GM12878 (cell line): Measurements from ENCODE around the gene FAM89A. TPM values are rescaled to one million over a fixed set of nuclear protein-coding genes. Genes with fewer than 3 reads are reported as not detected.

Source experiments
- ATAC-seq: fragments of 200-7000 bp; cut with Tn5 transposase; 3 replicates; pipeline ENCODE4 v1.9.1; 2020; ENCODE audit warnings: mild to moderate bottlenecking, moderate library complexity
- BruUV-seq: library from RNA; stranded (reverse); fragments of 400-500 nt; replicated peaks from 2 replicates; lab custom pipeline; 2021; lab: Mats Ljungman, UMichigan
- CTCF ChIA-PET: fragments of 300-600 bp; sonication (Branson Sonifier 250); formaldehyde crosslinking; extraction: SDS; loops from one replicate; lab custom pipeline; 2021; ENCODE audit warnings: inconsistent platforms; lab: Yijun Ruan, JAX
- POLR2A ChIA-PET: fragments of 350-600 bp; formaldehyde crosslinking; extraction: SDS; loops from one replicate; lab custom pipeline; 2021; ENCODE audit warnings: inconsistent platforms; lab: Charles Lee
- RAD21 ChIA-PET: fragments of 300-600 bp; sonication (Branson Sonifier 250); formaldehyde crosslinking; loops from one replicate; lab custom pipeline; 2023; ENCODE audit warnings: antibody characterized with exemption; ENCODE audit not compliant: unreplicated experiment; lab: Charles Lee
- SMC1A ChIA-PET: fragments of 300-600 bp; sonication (Branson Sonifier 250); formaldehyde crosslinking; loops from one replicate; lab custom pipeline; 2023; ENCODE audit not compliant: unreplicated experiment, uncharacterized antibody; lab: Charles Lee
- DNase-seq: peaks from one replicate; pipeline ENCODE4 v3.0.0-alpha.2; 2011; ENCODE audit warnings: low read depth, low spot score
- FAIRE-seq: peaks from 3 replicates; lab custom pipeline; 2011; peaks lifted over from hg19 to GRCh38; lab: Jason Lieb, UNC
- H2AFZ ChIP-seq: 2 replicates; pipeline ENCODE4 v1.6.0; 2011; ENCODE audit warnings: low read depth, low read length, control low read depth; ENCODE audit not compliant: control insufficient read depth
- H3K27ac ChIP-seq: 2 replicates; pipeline ENCODE4 v1.5.1; 2011; ENCODE audit warnings: control low read depth; ENCODE audit not compliant: control insufficient read depth, insufficient read depth
- H3K27me3 ChIP-seq, 2 experiments: replicated peaks in 1 of 2; 2 replicates each; pipeline versions ENCODE4 v1.6.0 to v1.6.1; 2011; ENCODE audit warnings: low read length in 1 of 2; ENCODE audit not compliant: control insufficient read depth in 2 of 2, insufficient read depth in 2 of 2
- H3K36me3 ChIP-seq, 2 experiments: 2 replicates each; pipeline ENCODE4 v1.5.1; 2011; ENCODE audit warnings: low read length in 1 of 2; ENCODE audit not compliant: control insufficient read depth in 2 of 2, insufficient read depth in 2 of 2
- H3K4me1 ChIP-seq: 2 replicates; pipeline ENCODE4 v1.6.1; 2011; ENCODE audit warnings: mild to moderate bottlenecking, low read length, moderate library complexity, mixed read lengths; ENCODE audit not compliant: control insufficient read depth, insufficient read depth
- H3K4me2 ChIP-seq: 2 replicates; pipeline ENCODE4 v1.6.0; 2011; ENCODE audit warnings: control low read depth; ENCODE audit not compliant: control insufficient read depth, insufficient read depth
- H3K4me3 ChIP-seq: fragments of 200-600 bp; sonication (generic); 2 replicates; pipeline ENCODE4 v1.5.1; 2016
- H3K79me2 ChIP-seq: 2 replicates; pipeline ENCODE4 v1.6.0; 2011; ENCODE audit warnings: low read length; ENCODE audit not compliant: control insufficient read depth, insufficient read depth
- H3K9ac ChIP-seq: 2 replicates; pipeline ENCODE4 v1.8.0; 2011; ENCODE audit warnings: low read length, control low read depth, mixed read lengths; ENCODE audit not compliant: control insufficient read depth, insufficient read depth
- H3K9me3 ChIP-seq: replicated peaks from 3 replicates; pipeline ENCODE4 v1.5.1; 2011; ENCODE audit warnings: mild to moderate bottlenecking, low read length; ENCODE audit not compliant: control insufficient read depth, insufficient read depth
- H4K20me1 ChIP-seq: 2 replicates; pipeline ENCODE4 v1.6.0; 2011; ENCODE audit not compliant: control insufficient read depth, insufficient read depth
- CHD1 ChIP-seq: IDR thresholded peaks from 2 replicates; pipeline ENCODE4 v1.6.1; 2012; ENCODE audit warnings: low read depth, low read length, improper control_type of control experiment
- CHD4 ChIP-seq: fragments of 200-600 bp; sonication (generic); IDR thresholded peaks from 2 replicates; pipeline ENCODE4 v1.6.1; 2016; ENCODE audit warnings: mild to moderate bottlenecking
- E4F1 ChIP-seq: fragments of 450-650 bp; IDR thresholded peaks from 2 replicates; pipeline ENCODE4 v1.6.1; 2018; ENCODE audit warnings: borderline replicate concordance, mild to moderate bottlenecking; ENCODE audit not compliant: partially characterized antibody
- KDM1A ChIP-seq: fragments of 200-600 bp; sonication (generic); IDR thresholded peaks from 2 replicates; pipeline ENCODE4 v1.6.1; 2016; ENCODE audit warnings: borderline replicate concordance
- RAD51 ChIP-seq: fragments of 450-650 bp; IDR thresholded peaks from 2 replicates; pipeline ENCODE4 v1.6.1; 2016; ENCODE audit warnings: moderate library complexity, mild to moderate bottlenecking, inconsistent platforms
- SMAD5 ChIP-seq: IDR thresholded peaks from 2 replicates; pipeline ENCODE4 v1.6.1; 2016; ENCODE audit warnings: antibody characterized with exemption, low read depth
- SPI1 ChIP-seq: IDR thresholded peaks from 2 replicates; pipeline ENCODE4 v1.6.1; 2011; ENCODE audit warnings: low read depth, mild to moderate bottlenecking, low read length, moderate library complexity, borderline replicate concordance; ENCODE audit not compliant: insufficient read depth
- TARDBP ChIP-seq: IDR thresholded peaks from 2 replicates; pipeline ENCODE4 v1.6.1; 2016; ENCODE audit warnings: borderline replicate concordance
- TCF12 ChIP-seq: IDR thresholded peaks from 2 replicates; pipeline ENCODE4 v1.6.1; 2011; ENCODE audit warnings: low read depth, mild to moderate bottlenecking, low read length
- ZBTB4 ChIP-seq: fragments of 450-650 bp; formaldehyde crosslinking; IDR thresholded peaks from 2 replicates; pipeline ENCODE4 v1.4.0; 2022; ENCODE audit warnings: mild to moderate bottlenecking, moderate library complexity
- ZNF622 ChIP-seq: fragments of 450-650 bp; IDR thresholded peaks from 2 replicates; pipeline ENCODE4 v1.6.1; 2017; ENCODE audit warnings: mild to moderate bottlenecking, inconsistent platforms
- ZZZ3 ChIP-seq: IDR thresholded peaks from 2 replicates; pipeline ENCODE4 v1.6.1; 2011; ENCODE audit warnings: low read depth; ENCODE audit not compliant: control insufficient read depth, insufficient read length
- WGBS: methylation state at CpG from one replicate; pipeline ENCODE4 v1.1.6; 2016; ENCODE audit warnings: low lambda C conversion rate; ENCODE audit not compliant: insufficient replicate concordance, insufficient coverage; ENCODE audit errors: missing lambda C conversion rate; 5-methylcytosine and 5-hydroxymethylcytosine counted together
- in situ Hi-C: fragments of 300-500 bp; cut with MboI; formaldehyde crosslinking; loops from 9 replicates; pipeline ENCODE4 v1.14.3; 2018; ENCODE audit warnings: mixed read lengths
- intact Hi-C: fragments of 100-400 bp; cut with micrococcal nuclease; formaldehyde crosslinking; loops from one replicate; pipeline ENCODE4 v1.14.2; 2022; ENCODE audit not compliant: unreplicated experiment
- polyA plus RNA-seq, 11 experiments: library from polyadenylated mRNA; depleted of rRNA in 4 of 11; unstranded in 6 of 11; stranded (reverse) in 5 of 11; fragments of >200 nt; fragmentation: Nextera tagmentation in 4 of 11; fragmentation: Illumina TruSeq in 1 of 11; extraction: Ambion mirVana in 4 of 11; extraction: Trizol in 1 of 11; gene quantifications; 1 replicate in 1 of 11; 2 replicates in 10 of 11; pipeline versions ENCODE4 v1.2.1 to v1.2.3, GENCODE V29; 2011 to 2016; ENCODE audit warnings: inconsistent platforms in 2 of 11, missing spikeins in 2 of 11, low read depth in 1 of 11
- total RNA-seq, 4 experiments: library from RNA; depleted of rRNA in 3 of 4; stranded (reverse); fragments of >200 nt in 3 of 4; fragmentation: Illumina TruSeq in 1 of 4; extraction: Trizol in 1 of 4; gene quantifications; 2 replicates each; pipeline versions ENCODE4 v1.2.1 to v1.2.3, GENCODE V29; 2013 to 2021

The FAM89A gene
- total and polyA plus RNA-seq, 10 of the 15 experiments (the other 5 are each of a cell fraction or from before 2014, with no cell fraction given): 0.06 to 0.72 (median 0.14) TPM; not detected in 4

- H3K27ac ChIP-seq: no peak overlapping the region
- H3K9ac ChIP-seq: no peak overlapping the region
- 34% methylated on average over 8 of the region's 8 CpGs for WGBS
- CTCF ChIA-PET: interaction anchor here (3.4 kb wide), 1 partner anchor 21 kb away, joined by 10 read pairs; no protein-coding TSS in a partner anchor
- H3K4me1 ChIP-seq: no peaks in the 10 kb centered on the region
- POLR2A ChIA-PET: interaction anchor here (0.7 kb wide), 1 partner anchor 13 kb away, joined by 3 read pairs; no protein-coding TSS in a partner anchor
- ATAC-seq (no peak), FAIRE-seq (no peak), DNase-seq (no peak)
- RAD21 ChIA-PET: no interaction called here
- intact Hi-C loops: no loop called here
- no peaks in the 10 kb centered on the region for H3K9me3 ChIP-seq
- no peaks in the 10 kb centered on the region for H3K79me2 ChIP-seq
- no peak overlapping the region for H3K4me2 ChIP-seq
- SMC1A ChIA-PET: no interaction called here
- H3K36me3 ChIP-seq: no peaks in the 10 kb centered on the region
- H2AFZ ChIP-seq: no peak overlapping the region
- TF ChIP-seq ZBTB4 (CRISPR knock-in tag) (no peak), TCF12 (no peak), E4F1 (no peak), CHD1 (no peak), SPI1 (no peak), ZZZ3 (no peak), KDM1A (no peak), TARDBP (no peak), ZNF622 (no peak), RAD51 (no peak), SMAD5 (no peak), CHD4 (no peak)
- peaks cover 0 to 2% of the 10 kb centered on the region in 2 experiments; a peak in 1 of 4 replicates for H3K27me3 ChIP-seq
- H4K20me1 ChIP-seq: no peaks in the 10 kb centered on the region
- in situ Hi-C loops: no loop called here
- no TSS peak for BruUV-seq
- no peak overlapping the region for H3K4me3 ChIP-seq
These were observed 30.8 kb upstream of the FAM89A start for GRCh38 chr1:231070758-231071444.
